Tibial nerve (tissue), 4 donors: ENCODE data around the gene NPPA. TPM values are rescaled to one million over a fixed set of nuclear protein-coding genes. Genes with fewer than 3 reads are reported as not detected.
"Not testable (repeated sequence)": the region's sequence is repeated elsewhere in the genome, so short reads cannot be mapped to it uniquely, and the experiment has no call there.

Experiments
- DNase-seq, 2 donors: peaks; one replicate each; pipeline ENCODE4 v3.0.0-alpha.2; 2019; ENCODE audit warnings: low spot score in 2 of 2
- H3K27ac ChIP-seq, 4 donors: fragments of 200-600 bp; sonication (generic) in 3 of 4; one replicate each; pipeline ENCODE4 v1.5.1; 2017 to 2019; ENCODE audit warnings: mild to moderate bottlenecking in 1 of 4
- H3K27me3 ChIP-seq, 2 donors: fragments of 200-600 bp; sonication (generic) in 1 of 2; one replicate each; pipeline versions ENCODE4 v1.5.1 to v1.6.0; 2017 to 2019
- H3K36me3 ChIP-seq, 3 donors: fragments of 200-600 bp; sonication (generic); one replicate each; pipeline ENCODE4 v1.5.1; 2018 to 2019
- H3K4me1 ChIP-seq, 4 donors: fragments of 200-600 bp; sonication (generic) in 3 of 4; one replicate each; pipeline ENCODE4 v1.5.1; 2017 to 2019
- H3K4me3 ChIP-seq, 4 donors: fragments of 200-600 bp; sonication (generic) in 3 of 4; one replicate each; pipeline ENCODE4 v1.5.1; 2017 to 2019; ENCODE audit warnings: mild to moderate bottlenecking in 1 of 4, moderate library complexity in 1 of 4
- H3K9me3 ChIP-seq, 4 donors: fragments of 200-600 bp; sonication (generic) in 3 of 4; one replicate each; pipeline ENCODE4 v1.5.1; 2017 to 2019
- CTCF ChIP-seq, 5 experiments: fragments of 200-600 bp in 3 of 5; fragments of 450-650 bp in 2 of 5; sonication (generic) in 3 of 5; IDR thresholded peaks; one replicate each; pipeline ENCODE4 v1.5.1; 2016 to 2019; ENCODE audit warnings: antibody characterized with exemption in 5 of 5, mild to moderate bottlenecking in 3 of 5, moderate library complexity in 2 of 5
- EP300 ChIP-seq, 2 donors: sonication (generic); formaldehyde crosslinking; IDR thresholded peaks; one replicate each; pipeline ENCODE4 v1.6.1; 2017; ENCODE audit warnings: antibody characterized with exemption in 2 of 2, mild to moderate bottlenecking in 1 of 2
- POLR2A ChIP-seq, 2 donors: fragments of 450-650 bp; IDR thresholded peaks; one replicate each; pipeline ENCODE4 v1.6.1; 2017; ENCODE audit warnings: antibody characterized with exemption in 2 of 2, mild to moderate bottlenecking in 2 of 2, moderate library complexity in 2 of 2
- WGBS, 2 donors: methylation state at CpG; one replicate each; pipeline ENCODE4 v1.1.5; 2018; 5-methylcytosine and 5-hydroxymethylcytosine counted together
- total RNA-seq, 4 donors: library from RNA; depleted of rRNA; stranded (reverse); fragments of >200 nt; gene quantifications; one replicate each; pipeline ENCODE4 v1.1.0, GENCODE V29; 2016

The NPPA gene
- total RNA-seq, 4 donors from 2014 or later = 3.0 TPM; not detected in 3

DNA sequence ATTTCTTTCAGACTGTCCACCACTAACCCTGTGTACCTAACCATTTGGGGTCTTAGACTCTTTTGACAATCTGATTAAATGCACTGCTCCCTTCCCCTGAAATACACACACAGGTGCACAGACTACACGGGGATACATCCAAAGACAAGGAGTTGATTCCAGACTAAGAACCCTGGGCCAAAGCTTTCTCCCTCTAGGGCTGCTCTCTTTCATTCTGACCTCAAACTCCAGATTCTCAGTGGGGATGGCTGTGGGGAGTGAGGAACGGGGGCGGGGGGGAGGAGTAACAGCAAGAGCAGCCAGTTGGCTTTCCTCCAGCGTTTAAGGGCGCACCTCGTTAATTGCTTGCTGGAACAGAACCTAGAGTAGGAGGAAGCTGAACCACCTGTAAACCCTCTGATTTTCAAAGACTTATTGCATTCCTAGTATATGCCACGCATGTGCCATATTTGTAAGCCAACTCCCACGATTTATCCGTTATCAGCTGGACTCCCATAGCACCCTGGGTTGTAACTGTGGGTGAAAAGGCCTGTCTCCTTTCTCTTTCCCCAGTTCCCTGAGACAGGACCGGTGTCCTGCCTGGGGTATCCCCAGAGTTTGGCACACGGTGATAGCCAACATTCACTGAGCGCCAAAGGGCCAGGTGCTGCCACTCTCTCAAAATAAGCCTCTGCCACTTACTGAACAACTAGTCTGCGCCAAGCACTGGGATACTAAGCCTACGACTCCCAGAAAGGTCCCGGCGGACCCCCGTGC, 42.7 kb downstream of the NPPA start:
- peaks cover 0 to 82% (median 33%) of the 10 kb centered on the region in 4 donors for H3K4me1 ChIP-seq
- peak in 1 of 2 donors; percentile 51 for DNase-seq
- H3K27ac ChIP-seq = peak overlapping the region; percentile 94 to 99 (median 97)
- H3K4me3 ChIP-seq = peak overlapping the region; percentile 62 to 79 (median 78)
- H3K27me3 ChIP-seq = no peaks in the 10 kb centered on the region
- peaks cover 0 to 29% (median 5%) of the 10 kb centered on the region in 3 donors for H3K36me3 ChIP-seq
- H3K9me3 ChIP-seq = no peaks in the 10 kb centered on the region
- no peak for TF ChIP-seq EP300 (IDR thresholded peaks at IDR 0.05)
- 1 to 3% methylated on average over 13 to 17 of the region's 17 CpGs for WGBS, 2 donors

- not testable (repeated sequence) for H3K9me3 ChIP-seq, DNase-seq, H3K27me3 ChIP-seq
- Histone ChIP-seq H3K4me1 (peaks cover 0 to 85% (median 33%) of the 10 kb centered on the region in 4 donors), H3K4me3 (peak overlapping the region; percentile 50 to 79 (median 70)), H3K27ac (peak overlapping the region; percentile 94 to 99 (median 97)), H3K36me3 (peaks cover 0 to 29% (median 5%) of the 10 kb centered on the region in 3 donors)
- WGBS, 2 donors = 39 to 48% methylated on average over 9 of the region's 9 CpGs
Measured at GRCh38 chr1:11803924-11804665, 43.5 kb downstream of the NPPA start.

DNA sequence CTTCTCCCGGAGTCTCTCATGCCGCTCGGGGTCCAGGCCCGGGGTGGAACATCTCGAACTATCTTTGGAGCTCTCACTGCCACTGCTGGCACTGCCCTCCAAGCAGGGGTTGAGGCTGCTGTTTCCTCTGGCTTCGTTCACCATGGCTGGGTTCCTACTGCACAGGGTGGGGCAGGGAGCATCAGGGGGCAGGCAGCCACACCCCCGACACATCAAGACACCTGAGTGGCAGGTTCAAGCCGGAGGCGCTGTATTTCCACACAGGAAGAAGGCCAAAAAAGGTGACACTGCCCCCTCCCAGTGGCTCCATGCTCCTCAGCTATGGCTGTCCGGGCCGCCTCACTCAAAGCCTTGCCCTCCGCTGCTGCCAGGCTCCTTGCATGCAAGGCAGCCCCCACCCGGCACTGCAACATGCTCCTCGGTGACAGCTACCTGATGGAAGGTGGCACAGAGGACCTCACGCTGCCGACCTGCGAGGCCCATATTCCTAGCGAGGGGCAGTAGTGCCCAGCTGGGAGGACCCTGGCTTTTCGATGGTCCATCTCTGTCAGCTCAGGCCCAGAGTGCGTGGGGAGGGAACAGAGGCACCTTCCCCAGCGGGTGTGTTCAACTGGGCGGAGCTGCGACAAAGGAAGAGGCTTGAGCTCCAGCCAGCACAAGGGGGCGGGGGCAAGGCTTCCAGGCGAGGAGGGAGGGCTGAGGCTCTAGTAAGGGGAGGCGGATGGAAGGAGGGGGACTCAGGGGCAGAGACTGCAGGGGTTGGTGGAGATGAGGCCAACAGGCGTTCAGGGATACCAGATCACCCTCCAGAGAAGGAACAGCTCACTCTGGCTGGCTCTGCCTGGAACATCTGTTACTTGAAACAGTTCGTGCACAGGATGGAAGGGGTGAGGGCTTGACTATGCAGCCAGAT, 44.4 kb downstream of the NPPA start:
- peaks cover 0 to 83% (median 31%) of the 10 kb centered on the region in 4 donors for H3K4me1 ChIP-seq
- H3K4me3 ChIP-seq = peak overlapping the region; percentile 50 to 79 (median 63)
- 0 to 1% methylated on average over 21 to 26 of the region's 28 CpGs for whole genome bisulfite sequencing, 2 donors
- DNase-seq = peak; percentile 90 to 91
- H3K27ac ChIP-seq = peak overlapping the region; percentile 94 to 99 (median 97)
- peaks cover 0 to 32% (median 5%) of the 10 kb centered on the region in 3 donors for H3K36me3 ChIP-seq
- H3K9me3 ChIP-seq = no peaks in the 10 kb centered on the region
- TF ChIP-seq EP300 (IDR thresholded peaks at IDR 0.05) (peak; percentile 50 to 96), POLR2A (IDR thresholded peaks at IDR 0.05) (peak; percentile 41 to 90), CTCF (IDR thresholded peaks at IDR 0.05) (peak in 1 of 5 experiments; percentile 2)
- H3K27me3 ChIP-seq = no peaks in the 10 kb centered on the region

DNA sequence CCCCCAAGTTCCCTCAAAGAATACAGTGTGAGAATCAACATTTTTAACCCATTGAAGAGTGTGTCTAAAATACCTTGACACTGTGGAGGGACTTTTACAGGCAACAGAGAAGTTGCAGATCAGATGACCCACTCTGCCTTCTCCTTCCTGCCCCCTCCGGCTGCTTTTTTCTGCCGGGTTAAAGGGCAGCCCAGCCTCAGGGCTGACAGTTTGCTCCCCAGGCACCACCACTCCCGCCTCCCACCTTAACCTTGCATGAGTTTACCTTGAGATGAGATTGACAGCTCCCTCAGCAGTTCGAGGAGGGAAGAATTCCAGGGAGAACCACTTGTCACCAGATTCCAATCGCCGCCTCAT, 45.0 kb downstream of the NPPA start:
- DNase-seq = no peak
- WGBS, 2 donors = 0 to 5% methylated on average over 6 of the region's 6 CpGs
- no peaks in the 10 kb centered on the region for H3K9me3 ChIP-seq
- H3K27ac ChIP-seq = peak overlapping the region; percentile 94 to 99 (median 97)
- peak in 1 of 2 donors; percentile 48 for TF ChIP-seq POLR2A (IDR thresholded peaks at IDR 0.05)
- TF ChIP-seq CTCF (IDR thresholded peaks at IDR 0.05) = peak in 2 of 5 experiments; percentile 5 to 9
- TF ChIP-seq EP300 (IDR thresholded peaks at IDR 0.05) = peak; percentile 15 to 52
- H3K36me3 ChIP-seq = peaks cover 0 to 33% (median 5%) of the 10 kb centered on the region in 3 donors
- H3K4me3 ChIP-seq = peak overlapping the region; percentile 50 to 79 (median 63)
- H3K27me3 ChIP-seq = no peaks in the 10 kb centered on the region
- peaks cover 0 to 83% (median 30%) of the 10 kb centered on the region in 4 donors for H3K4me1 ChIP-seq

- TF ChIP-seq POLR2A (IDR thresholded peaks at IDR 0.05) (no peak), EP300 (IDR thresholded peaks at IDR 0.05) (no peak)
- no peaks in the 10 kb centered on the region for H3K9me3 ChIP-seq
- 79 to 80% methylated on average over 18 to 21 of the region's 21 CpGs for WGBS, 2 donors
- H3K4me3 ChIP-seq = peak overlapping the region in 1 of 4 donors; percentile 62
- H3K36me3 ChIP-seq = peaks cover 0 to 40% (median 10%) of the 10 kb centered on the region in 3 donors
- peaks cover 0 to 88% (median 33%) of the 10 kb centered on the region in 4 donors for H3K4me1 ChIP-seq
- peak overlapping the region in 3 of 4 donors; percentile 10 to 94 (median 46) for H3K27ac ChIP-seq
- no peaks in the 10 kb centered on the region for H3K27me3 ChIP-seq
- no peak for DNase-seq
Measured at GRCh38 chr1:11800756-11801433, 46.7 kb downstream of the NPPA start.
